ENCODE data around the gene GLCE. TPM values are rescaled to one million over a fixed set of nuclear protein-coding genes. Genes with fewer than 3 reads are reported as not detected.

GLCE gene
- total RNA-seq, 1 donor = 17.7 TPM

DNA sequence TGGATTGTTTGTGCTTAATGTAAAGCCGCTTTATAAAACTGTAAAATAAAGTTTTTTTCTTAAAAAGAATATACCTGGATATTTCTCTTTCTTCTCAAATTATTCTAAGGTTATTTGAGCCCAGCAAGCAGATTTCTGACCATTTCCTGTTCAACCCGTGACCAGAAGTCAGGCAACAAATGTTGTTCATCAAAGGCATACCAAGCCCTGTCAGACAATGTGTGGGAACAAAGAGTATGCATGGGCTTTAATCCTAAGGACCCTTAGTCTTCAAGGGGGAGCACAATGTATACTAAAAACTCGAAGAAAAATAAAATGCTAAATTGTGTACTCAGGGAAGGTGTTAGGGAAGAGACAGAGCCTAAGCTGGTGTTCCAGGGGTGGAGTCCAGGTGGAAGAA lies 111.7 kb downstream of the GLCE start:
- no peak for DNase-seq (ENCODE audit: low read depth)
- TF ChIP-seq, protein P1, sequence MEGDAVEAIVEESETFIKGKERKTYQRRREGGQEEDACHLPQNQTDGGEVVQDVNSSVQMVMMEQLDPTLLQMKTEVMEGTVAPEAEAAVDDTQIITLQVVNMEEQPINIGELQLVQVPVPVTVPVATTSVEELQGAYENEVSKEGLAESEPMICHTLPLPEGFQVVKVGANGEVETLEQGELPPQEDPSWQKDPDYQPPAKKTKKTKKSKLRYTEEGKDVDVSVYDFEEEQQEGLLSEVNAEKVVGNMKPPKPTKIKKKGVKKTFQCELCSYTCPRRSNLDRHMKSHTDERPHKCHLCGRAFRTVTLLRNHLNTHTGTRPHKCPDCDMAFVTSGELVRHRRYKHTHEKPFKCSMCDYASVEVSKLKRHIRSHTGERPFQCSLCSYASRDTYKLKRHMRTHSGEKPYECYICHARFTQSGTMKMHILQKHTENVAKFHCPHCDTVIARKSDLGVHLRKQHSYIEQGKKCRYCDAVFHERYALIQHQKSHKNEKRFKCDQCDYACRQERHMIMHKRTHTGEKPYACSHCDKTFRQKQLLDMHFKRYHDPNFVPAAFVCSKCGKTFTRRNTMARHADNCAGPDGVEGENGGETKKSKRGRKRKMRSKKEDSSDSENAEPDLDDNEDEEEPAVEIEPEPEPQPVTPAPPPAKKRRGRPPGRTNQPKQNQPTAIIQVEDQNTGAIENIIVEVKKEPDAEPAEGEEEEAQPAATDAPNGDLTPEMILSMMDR (IDR thresholded peaks at IDR 0.05; ENCODE audit: insufficient read depth, low read depth, low read length) = no peak
- no peak overlapping the region for H3K4me3 ChIP-seq (ENCODE audit: low read depth, low read length)

DNA sequence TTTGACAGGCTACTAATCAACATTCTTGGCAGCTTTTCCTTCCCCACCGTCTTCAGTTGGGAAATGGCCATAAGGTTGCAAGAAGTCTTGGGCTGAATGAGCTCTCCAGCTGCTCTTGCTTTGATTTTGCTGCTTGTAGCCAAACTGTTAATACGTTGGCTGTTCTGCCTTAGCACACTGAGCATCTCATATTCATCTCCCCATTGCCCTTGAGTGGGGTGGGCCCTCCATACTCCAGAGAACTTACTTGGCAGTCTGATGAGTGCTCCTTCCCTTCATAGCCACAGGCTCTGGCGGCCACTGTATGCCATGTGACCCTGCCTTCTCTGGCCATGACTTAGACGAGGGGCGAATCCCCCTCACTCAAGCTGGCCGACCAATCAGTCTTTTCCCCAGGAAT lies 112.5 kb downstream of the GLCE start:
- no peak for DNase-seq (ENCODE audit: low read depth)
- no peak overlapping the region for H3K4me3 ChIP-seq (ENCODE audit: low read depth, low read length)
- TF ChIP-seq, protein P1 (IDR thresholded peaks at IDR 0.05; ENCODE audit: insufficient read depth, low read depth, low read length) = no peak

DNA sequence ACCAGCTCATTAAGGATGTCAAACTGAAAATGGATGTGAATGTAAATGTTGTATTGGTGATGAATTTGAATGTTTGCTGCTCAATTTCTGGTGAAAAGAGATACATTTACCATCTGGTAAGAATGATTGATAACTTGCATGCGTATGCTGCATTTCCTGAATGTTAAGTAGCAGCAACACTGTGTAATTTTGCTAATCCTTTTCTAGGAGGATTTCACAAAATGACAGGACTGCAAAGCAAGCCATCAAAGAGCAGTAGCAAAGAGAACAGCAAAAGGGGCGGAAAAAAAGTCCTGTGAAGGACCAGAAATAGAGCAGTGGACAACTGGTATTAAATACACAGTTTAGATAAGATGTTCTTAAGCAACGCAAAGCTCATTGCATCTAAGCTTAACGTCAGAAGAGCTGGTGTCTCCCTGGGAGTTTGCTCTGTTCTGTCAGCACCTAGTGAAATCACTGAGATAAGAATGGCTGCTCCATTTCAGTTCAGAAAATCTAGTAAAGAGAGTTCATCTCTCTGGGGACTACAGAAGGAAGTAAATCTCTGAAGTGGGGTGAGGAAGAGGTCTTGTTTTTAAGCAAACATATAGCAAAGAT lies 114.7 kb downstream of the GLCE start:
- H3K4me3 ChIP-seq (ENCODE audit: low read depth, low read length) = no peak overlapping the region
- DNase-seq (ENCODE audit: low read depth) = peak; percentile 96

DNA sequence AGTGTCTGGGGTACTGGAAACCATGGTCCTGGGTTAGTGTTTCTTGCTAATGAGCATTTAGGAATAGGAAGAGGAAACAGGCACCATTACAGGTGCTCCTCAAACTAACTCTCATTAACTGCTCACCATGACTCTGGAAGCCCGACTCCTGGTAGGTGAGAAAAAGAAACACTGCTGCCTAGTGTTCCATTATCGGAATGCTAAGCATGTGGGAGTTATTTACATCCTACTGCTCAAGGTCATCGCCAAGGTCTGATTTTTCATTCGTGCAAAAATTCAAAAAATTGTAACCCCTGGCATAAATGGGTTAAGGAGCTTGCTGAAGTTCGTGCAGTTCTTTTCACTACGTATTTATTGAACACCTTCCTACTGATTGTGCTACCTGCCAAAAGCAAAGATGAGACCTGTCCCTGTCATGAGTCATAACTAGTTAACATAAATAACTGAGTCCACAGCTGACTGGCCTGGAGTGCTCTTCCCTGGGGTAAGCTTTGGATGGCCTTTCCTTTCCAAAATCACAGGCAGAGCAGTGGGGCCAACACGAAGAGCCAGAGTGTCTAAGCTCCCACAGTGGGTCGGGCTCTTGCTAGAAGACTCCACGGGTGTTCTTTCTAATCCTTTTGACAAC lies 115.6 kb downstream of the GLCE start:
- DNase-seq (ENCODE audit: low read depth) = no peak
- H3K4me3 ChIP-seq (ENCODE audit: low read depth, low read length) = no peak overlapping the region

More for the DNA sequence above, 114.7 kb downstream of the GLCE start:
- TF ChIP-seq, protein P1 (IDR thresholded peaks at IDR 0.05; ENCODE audit: insufficient read depth, low read depth, low read length) = no peak

DNA sequence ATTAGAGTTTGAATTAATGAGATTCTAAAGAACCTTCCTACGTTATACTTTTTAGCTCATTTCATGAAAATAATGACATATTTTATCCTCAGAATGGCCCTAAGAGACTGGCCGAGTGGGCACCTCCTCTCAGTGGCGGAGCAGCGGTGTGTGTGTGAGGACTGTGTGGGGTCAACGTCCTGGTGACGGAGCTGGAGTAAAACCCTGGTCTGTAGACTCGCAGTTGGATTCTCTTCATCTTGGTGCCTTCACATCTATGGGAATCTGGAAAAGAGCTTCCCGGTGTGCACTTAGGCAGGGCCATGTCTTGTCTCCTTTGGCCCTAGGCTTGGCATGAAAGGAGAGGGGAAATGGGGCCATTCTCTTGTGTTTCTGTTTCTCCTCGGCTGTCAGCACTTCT lies 116.9 kb downstream of the GLCE start:
- TF ChIP-seq, protein P1 (IDR thresholded peaks at IDR 0.05; ENCODE audit: insufficient read depth, low read depth, low read length) = no peak
- no peak overlapping the region for H3K4me3 ChIP-seq (ENCODE audit: low read depth, low read length)
- DNase-seq (ENCODE audit: low read depth) = no peak

More for the DNA sequence above, 115.6 kb downstream of the GLCE start:
- TF ChIP-seq, protein P1 (IDR thresholded peaks at IDR 0.05; ENCODE audit: insufficient read depth, low read depth, low read length) = no peak

DNA sequence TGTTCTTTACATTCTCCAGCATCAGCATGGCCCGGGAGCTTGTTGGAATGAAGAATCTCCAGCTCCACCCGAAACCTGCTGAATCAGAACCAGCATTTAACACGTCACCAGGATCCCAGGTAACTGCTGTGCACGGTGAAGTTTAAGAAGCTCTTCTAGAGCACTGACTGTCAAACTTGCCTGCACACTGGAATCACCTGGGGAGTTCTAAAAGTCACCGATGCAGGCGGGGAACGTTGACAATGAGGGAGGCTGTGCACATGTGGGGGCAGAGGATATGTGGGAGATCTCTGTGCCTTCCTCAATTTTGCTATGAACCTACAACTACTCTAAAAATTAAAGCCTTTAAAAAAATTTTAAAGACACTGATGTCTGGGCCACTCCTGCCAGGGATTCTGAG lies 119.2 kb downstream of the GLCE start:
- no peak for DNase-seq (ENCODE audit: low read depth)
- TF ChIP-seq, protein P1 (IDR thresholded peaks at IDR 0.05; ENCODE audit: insufficient read depth, low read depth, low read length) = no peak
- H3K4me3 ChIP-seq (ENCODE audit: low read depth, low read length) = no peak overlapping the region

All from fibroblast of villous mesenchyme (primary cell).